ENCODE data around the gene MAGEF1. TPM values are rescaled to one million over a fixed set of nuclear protein-coding genes. Genes with fewer than 3 reads are reported as not detected.

MAGEF1 gene, protein sequence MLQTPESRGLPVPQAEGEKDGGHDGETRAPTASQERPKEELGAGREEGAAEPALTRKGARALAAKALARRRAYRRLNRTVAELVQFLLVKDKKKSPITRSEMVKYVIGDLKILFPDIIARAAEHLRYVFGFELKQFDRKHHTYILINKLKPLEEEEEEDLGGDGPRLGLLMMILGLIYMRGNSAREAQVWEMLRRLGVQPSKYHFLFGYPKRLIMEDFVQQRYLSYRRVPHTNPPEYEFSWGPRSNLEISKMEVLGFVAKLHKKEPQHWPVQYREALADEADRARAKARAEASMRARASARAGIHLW
- total RNA-seq (ENCODE audit: insufficient read depth, low replicate concordance): 29.4 TPM

DNA sequence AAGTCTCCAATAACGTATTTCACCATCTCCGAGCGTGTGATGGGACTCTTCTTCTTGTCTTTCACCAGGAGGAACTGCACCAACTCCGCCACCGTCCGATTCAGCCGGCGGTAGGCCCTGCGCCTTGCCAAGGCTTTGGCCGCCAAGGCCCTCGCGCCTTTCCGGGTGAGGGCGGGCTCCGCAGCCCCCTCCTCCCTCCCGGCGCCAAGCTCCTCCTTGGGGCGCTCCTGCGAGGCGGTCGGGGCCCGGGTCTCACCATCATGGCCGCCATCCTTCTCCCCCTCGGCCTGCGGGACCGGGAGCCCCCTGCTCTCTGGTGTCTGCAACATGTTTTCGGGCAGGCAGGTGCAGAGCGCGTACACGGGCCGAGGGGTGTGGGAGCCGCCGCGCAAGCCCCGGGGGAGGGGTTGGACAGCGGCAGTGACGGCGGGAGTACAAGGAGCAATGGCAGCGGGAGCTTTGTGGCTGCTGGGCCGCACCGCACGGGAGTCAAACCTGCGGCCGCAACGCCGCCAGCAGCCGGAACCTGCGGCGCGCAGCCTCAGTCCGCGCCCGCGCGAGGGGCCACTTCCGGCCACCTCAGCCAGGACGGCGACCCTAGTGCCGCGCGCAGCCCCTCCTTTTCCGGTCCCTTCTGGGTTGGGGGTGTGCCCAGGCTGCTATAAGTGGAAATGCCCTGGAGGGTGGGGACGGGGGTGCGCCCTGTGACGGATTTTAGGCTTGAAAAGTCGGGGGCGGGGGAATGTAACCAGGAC, at the start of gene MAGEF1:
MAGEF1 (minus strand) TSS at position 572 of the 755 bp plus-strand sequence; CDS start at position 329, 243 bp downstream.
- DNase-seq (ENCODE audit: low spot score): peak; percentile 96

DNA sequence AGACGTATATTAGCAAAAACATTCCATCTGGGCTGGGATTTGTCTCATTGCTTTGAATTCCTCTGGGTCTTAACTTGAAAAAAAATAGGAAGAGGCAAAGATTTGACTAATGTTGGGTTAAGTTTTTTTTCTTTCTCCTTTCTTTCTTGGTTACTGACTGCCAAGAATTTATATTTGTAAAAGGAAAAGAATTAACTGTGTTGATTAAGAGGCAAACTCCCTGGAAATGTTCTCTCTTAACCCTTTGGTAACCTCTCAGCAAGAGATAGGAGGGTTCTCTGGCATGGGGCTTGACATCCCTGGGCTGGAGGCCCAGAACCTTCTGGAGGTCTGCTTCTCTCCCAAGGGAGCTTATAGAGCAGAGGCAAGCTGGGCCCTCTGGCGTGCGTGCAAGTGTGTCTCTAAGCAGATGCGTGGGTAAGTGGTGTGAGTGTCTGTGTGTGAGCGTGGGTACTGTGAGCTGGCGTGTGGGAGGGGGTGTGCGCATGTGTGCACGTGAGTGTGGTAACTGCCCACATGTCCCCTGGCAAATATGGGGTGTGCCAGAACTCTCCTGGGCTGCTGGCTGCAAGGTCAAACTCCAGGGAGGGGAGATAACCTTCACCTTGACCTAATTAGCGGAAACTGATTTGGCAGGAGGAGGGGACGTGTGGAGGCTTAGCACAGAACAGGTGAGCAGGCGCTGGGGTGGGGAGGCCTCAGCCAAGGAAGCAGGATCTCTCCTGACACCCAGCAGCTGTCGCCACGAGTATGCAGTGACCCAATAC, 49.4 kb upstream of the MAGEF1 start:
- peak; percentile 94 for DNase-seq (ENCODE audit: low spot score)

DNA sequence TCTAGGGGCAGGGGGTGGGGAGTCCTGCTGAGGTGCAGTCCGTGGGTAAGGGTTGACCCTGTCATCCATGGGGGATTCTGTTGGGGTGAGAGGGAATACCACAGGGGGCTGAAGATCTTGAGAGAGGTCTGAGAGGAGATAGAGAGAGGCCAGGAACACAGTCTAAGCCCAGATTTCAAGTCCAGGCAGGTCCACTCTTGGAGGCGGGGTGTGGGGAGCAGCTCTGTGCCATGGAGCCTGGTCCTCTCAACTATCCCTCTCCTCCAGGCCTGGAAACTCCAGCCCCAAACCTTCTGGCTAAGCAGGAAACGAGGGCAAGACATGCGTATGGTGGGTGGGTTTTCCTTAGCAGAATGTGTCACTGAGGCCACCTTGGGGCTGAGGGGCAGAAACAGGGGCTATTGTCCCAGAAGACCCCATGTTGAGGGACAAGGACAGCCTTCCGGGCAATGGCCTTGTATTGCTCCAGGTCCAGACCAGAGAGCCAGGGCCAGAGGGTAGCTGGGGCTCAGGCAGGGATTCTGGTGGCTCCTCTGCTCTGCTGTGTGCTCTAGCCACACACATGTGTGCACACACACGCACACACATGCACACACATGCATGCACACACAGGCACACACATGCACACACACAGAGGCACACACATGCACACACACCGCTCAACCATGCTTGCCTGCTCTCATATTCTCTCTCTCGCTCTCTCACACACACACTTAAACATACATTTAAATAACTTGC, 48.6 kb upstream of the MAGEF1 start:
- DNase-seq (ENCODE audit: low spot score): no peak

DNA sequence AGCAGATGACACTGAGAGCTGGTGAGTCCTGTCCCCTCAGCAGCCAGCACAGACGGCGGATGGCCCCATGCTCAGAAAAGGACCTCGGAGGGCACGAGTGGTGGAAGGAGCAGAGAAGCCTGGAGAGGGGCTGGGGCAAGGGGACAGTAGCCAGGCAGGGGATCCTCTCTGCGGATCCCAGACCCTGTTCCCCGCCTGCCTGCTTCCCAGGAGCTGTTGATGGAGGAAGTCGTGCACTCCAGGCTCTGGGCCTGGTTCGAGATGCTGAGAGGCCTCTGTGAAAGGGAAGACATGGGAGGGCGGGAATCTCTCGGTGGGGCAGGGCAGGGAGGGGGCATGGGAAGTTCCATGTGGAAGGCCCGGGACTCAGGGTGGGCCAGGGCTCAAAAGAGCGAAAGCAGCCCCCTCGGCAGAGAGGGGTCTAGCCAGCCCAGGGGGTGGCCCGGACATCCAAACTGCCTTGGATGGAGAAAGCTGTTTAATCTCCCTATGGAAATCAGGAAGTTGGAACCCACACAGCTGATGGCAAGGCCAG, 47.9 kb upstream of the MAGEF1 start:
- no peak for DNase-seq (ENCODE audit: low spot score)

DNA sequence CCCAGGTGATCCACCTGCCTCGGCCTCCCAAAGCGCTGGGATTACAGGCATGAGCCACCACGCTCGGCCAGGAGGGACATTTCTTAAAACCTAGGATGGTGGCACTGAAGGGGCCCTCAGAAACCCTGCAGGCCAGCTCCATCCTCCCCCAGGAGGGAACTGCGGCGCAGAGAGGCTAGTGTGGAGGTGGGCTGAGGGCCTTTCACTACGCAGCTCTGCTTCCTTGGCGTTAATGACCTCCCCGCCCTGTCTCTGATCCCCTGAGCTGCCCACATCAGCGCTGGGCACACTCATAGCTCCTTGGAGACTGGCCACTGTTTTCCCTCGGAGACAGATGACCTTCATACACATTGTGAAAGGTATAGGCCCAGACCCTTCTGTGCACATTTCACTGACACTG, 46.2 kb upstream of the MAGEF1 start:
- no peak for DNase-seq (ENCODE audit: low spot score)

DNA sequence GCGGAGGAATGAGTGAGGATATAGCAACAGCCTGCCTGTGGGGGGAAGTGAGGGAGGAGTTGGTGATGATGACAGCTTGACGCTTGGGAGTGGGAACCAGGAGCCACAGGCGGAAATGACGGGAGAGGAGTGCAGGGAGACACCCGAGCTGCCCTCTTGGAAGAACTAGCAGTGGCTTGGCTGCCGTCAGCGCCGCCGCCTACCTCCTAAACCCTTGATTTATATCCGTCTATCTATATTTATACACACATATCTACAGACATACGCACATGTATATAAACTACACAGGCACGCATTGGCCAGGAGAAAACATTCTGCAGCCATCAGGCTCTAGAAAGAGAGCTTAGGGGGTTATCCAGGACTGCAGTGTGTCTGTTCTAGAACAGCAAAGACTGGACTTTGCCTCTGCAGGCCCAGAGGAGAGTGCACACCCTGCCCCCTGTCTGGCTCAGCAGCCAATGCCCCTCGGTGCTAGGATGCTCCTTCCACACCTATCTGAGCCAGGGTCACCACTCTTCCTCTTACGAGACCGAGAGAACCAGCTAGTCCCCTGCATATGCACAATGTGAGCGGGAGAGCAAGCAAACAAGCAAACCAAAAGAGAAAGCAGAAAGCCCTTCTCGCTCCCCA, 45.3 kb upstream of the MAGEF1 start:
- peak; percentile 97 for DNase-seq (ENCODE audit: low spot score)

DNA sequence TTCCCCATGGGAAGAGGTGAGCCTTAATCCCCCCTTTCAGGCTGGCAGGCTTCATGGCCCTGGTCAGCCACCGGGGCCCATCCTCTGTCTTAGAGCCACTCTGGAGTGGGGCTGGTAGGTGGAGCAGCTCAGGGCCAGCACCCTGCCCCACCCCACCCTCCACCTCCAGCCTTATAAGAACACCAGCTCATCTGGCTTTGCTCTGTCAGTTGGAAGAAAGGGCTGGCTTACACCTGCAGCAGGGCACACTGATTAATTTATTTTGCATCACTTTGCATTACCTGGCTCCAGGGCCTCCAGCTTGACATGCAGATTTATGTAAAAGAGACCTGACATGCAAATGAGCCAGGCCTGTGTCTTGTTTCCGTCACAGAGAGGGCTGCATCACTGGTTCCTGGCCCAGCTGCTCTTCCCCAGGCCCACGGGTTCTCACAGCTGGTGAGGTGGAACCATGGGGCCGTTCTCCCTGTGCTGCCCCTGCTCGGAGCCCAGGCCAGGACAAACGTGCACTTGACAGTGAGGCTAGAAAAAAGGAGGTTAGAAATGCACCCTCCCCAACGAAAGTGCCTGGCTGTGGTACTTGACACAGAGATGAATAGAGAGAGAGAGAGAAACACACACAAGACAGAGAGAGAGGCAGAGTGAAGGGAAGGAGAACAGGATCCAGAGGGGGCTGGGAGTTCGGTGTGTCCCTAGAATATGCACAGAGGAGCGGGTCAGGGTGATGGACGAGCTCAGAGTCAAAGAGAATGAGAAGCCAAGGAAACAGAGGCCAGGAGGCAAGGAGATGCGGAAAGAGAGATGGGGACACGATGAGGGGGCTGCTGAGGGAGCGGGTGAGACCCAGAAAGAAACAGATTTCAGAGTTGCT, 44.5 kb upstream of the MAGEF1 start:
- DNase-seq (ENCODE audit: low spot score): no peak

DNA sequence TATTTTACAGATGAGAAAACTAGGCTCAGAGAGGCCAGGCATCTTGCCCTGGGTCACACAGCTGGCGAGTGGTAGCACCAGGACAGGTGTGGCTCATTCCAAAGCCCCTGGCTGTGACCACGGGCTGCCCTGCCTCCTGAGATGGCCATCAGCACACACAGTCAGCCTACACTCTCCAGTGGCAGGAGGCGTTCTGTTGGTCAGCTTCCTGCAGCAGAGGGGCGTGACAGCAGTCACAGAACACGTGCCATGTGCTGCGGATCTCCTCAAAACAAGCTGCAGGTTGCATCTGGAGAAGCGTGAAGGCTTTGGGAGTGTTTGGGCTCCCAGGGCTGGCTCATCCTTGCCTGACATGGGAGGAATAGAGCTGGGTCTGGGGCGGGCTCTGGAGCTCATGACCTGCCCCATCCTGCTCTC, 43.5 kb upstream of the MAGEF1 start:
- no peak for DNase-seq (ENCODE audit: low spot score)

DNA sequence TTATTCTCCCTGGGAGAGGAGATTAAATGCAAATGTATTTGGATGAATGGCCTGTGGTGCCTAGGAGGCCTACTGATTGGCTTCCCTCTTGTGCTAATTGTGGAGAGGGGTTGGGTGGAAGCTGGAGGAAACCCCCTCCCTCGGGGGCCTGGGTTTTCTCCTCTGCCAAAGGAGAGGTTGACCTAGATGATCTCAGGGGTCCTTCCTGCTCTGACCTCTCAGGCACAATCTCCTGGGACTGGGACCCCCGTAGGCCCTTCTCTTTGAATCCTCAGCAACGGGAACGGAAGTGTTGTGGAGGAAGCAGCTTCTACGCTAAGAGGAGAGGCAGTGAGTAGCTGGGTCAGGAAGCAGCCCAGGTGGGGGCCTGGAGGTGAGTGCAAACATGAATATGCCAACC, 40.5 kb upstream of the MAGEF1 start:
- no peak for DNase-seq (ENCODE audit: low spot score)

DNA sequence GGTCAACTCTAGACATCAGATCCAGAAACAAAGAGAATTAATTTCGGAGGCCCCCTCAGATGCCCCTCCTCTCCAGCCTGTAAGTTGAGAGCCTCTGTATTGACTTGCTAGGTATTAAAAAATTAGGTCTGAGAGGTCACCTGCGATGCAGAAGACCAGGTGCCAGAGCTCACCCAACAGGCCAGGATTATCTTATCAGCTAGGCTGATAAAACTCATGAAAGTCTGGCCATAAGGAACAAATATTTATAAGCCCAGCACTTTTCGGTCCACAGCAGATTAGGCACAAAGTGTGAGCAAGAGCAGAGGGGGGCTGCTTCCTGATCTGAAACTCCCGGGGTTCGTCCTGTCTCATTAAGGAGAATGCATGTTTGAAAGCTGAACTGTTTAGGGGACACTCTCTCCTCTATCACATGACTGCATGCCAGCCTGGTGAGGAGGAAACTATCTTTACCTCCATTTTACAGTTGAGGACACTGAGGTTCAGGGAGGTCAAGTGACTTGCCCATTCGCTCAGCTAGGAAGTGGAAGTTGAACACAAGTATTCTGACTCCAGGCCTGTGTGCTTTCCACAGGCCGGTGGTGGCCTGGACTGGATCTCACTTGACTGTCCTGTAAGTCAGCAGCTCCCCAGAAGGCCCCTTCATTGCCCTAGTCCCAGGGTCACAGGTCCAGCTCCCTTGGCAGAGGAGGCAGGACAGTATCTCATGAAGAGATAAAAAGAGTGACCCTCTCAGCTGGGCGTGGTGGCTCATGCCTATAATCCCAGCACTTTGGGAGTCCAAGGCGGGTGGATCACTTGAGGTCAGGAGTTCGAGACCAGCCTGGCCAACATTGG, 39.6 kb upstream of the MAGEF1 start:
- no peak for DNase-seq (ENCODE audit: low spot score)

DNA sequence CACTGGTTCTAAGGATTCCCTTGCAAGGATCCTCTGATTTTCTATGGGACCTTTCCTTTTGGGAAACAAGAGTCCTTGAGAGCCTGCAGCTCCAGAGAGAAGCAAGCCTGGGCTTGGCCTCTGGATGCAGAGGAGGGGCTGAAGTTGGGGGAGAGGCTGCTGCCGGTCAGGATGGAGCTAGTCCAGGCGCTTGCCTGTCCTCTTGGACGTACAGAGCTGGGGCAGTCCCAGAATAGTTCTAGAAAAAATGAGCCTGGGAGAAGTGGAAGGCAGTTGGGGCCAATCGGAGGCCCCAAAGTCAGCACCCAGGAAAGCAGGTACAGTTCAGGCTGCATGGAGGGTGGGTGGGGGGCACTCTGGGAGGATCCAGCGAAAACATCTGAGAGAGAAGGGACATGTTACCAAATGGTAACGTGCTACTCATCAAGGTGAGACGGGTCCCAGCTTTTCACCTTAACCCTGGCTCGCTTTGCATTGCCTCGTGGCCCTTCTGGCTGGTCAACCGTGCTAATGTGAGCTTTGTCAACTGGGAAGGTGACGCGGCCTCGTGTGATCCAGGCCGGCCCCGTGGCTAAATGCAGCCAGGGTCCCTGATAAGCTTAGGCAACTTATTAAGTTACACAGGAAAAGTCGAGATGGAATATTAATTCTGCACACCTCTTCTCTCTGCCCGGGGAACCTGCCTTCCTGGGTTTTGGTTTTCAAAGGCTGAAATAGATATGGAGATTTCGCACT, 38.7 kb upstream of the MAGEF1 start:
- no peak for DNase-seq (ENCODE audit: low spot score)

DNA sequence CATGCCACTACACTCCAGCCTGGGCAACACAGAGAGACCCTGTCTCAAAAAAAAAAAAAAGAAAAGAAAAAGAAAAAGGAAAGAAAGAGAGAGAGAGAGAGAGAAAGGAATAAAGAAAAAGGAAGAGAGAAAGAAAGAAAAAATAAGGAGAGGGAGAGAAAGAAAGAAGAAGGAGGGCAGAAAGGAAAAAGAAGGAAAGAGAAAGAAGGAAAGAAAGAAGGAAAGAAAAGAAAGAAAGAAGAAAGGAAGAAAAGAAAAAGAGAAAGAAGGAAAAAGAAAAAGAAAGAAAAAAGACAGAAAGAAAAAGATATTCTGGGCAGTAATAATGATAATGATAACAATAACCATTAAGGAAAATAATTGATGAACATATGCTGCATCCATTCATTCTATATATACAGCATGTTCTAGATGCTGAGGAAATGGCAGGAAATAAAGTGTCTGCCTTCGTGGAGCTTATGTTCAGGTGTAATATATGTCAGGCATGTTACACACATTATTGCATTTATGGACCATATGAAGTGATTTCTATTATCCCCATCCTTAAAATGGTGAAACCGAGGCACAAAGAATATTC, 37.4 kb upstream of the MAGEF1 start:
- DNase-seq (ENCODE audit: low spot score): no peak

DNA sequence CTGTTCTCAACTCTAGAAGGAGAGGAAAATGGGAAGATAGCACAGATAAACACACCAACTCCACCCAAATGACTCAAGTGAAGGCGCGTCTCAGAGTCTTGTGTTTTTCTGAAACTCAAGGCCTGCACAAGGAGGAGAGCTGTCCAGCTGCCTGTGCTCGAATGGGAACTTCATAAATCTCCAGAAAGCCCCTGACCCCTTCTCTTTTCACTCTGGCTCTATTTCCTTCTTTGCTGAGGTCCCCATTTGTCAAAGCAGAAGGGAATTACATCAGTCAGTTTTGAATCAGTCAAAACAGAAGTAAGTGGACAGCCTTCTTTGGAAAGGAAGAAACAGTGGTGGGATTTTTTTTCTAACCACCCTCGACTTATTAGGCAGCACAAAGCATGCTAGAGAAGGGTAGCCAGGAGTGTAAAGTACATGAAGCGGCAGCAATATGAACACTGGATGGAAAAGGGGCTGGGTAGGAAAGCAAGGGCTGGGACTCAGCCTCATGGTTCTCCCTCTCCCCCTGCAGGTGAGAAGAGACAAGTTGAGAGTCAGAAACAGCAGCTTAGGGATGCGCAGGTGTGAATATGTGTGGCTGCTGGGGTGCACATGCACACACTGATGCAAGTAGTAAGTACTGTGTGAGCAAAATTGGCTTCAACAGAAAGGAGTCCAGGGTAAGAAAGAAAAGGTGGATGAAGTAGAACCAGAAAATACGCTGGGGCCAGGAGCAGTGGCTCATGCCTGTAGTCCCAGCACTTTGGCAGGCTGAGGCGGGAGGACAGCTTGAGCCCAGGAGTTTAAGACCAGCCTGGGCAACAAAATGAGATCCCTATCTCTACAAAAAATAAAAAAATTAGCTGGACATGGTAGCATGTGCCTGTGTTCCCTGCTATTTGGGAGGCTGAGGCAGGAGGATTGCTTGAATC, 36.6 kb upstream of the MAGEF1 start:
- peak; percentile 78 for DNase-seq (ENCODE audit: low spot score)

DNA sequence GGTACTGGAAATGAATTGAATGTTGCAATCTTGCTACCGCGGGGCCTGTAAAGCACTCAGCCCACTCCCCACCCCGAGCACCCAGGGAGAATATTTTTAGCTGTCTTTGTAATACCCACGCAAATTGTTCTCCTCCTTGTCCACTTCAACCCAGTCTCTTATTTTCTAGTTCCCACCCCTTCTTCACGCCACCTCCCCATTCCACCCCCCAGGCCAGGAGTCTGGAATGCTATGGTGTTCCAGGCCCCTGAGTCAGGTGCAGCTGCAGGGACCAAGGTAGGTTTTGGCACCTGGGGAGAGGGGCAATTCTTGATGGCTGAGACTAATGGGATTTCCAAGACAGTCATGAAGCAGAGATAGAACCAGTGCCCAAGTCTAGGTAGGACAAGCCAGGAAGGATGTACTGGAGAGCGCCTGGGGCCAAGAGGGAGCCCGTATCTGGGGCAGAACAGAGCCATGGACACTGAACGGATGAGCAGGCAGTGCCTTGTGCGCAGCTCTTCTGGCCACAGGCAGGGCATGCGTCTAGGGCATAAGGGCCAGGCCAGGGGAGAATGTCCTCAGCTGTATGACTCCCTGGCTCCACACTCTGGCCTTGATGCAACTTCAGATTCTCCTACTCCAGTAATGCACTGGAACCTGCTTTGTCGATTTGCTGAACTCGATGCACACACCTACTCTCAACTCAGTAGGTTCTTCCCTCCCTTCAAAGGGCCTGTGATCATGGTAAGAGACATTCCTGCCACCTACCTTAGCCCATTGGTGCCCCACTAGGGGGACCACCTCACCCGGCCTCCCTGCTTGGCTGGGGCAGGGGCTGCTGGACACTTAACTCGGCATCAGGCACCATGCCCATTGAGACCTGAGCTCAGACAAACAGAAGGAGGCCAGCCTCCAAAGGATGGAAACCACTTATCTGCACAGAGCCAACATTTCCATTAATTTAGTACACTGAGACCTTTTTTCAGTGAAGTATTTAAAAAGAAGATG, 34.6 kb upstream of the MAGEF1 start:
- no peak for DNase-seq (ENCODE audit: low spot score)

DNA sequence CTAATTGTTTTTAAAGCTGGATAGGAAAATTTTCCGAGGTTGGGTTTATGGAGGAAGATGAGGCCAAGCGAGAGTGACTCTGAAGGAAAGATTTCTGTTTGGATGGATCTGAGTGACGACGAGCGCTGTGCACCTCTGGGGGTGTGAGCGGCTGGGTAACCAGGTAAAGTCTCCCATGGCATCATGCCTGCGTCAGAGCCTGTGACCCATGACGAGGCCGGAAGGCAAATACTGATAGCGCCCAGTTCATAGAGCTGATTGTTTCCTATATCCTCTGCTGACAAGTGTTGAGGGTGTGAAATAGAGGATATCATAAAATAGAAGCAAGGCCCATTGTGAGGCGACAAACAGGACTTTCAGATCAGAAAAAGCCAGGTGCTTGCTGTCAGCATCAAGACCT, 33.7 kb upstream of the MAGEF1 start:
- DNase-seq (ENCODE audit: low spot score): no peak

DNA sequence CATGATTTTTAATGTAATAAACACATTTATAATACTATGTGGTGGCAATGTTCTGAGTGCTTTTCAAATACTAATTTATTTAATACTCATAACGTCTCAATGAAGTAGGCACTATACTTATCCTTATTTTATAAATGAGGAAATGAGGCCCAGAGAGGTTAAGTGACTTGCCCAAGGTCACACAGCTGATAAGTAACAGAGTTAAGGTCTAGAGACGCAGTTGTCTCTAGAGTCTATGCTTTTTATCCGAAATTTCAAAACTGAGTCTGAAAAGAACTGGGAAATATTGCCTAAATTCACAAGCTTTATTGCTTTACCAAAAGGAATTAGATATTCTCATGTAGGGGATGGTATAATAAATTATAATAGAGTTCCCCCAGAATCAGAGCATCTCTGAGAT, 31.4 kb upstream of the MAGEF1 start:
- no peak for DNase-seq (ENCODE audit: low spot score)

Data from umbilical cord (tissue), 2 donors.